Fibroblast of the conjunctiva (primary cell): ENCODE measurements around the gene AKAP10.
"Not testable (repeated sequence)": the region's sequence is repeated elsewhere in the genome, so short reads cannot be mapped to it uniquely, and the experiment has no call there.

ENCODE experiments used
- DNase-seq: peaks from one replicate; pipeline ENCODE4 v3.0.0-alpha.2; 2010; ENCODE audit warnings: low read depth

Gene AKAP10

GRCh38 chr17:19977293-19978208 is at the start of gene AKAP10:
Gene AKAP10 (minus strand): TSS chr17:19977828. CDS start chr17:19977679, 149 bp downstream.
- DNase-seq = peak; percentile 55

DNA sequence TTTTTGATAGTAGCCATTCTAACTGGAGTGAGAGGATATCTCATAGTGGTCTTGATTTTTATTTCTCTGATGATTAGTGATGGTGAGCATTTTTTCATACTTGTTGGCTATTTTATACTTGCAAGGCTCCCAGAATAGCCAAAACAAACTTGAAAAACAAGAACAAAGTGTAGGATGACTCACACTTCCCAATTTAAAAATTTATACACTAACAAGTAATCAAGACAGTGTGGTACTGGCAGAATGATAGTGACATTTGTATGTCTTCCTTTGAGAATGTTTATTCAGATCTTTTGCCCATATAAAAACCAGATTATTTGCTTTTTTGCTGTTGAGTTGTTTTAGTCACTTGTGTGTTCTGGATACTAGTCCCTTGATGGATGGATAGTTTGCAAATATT is 49.3 kb upstream of the AKAP10 start:
- no peak for DNase-seq

- no peak for DNase-seq
Observed at GRCh38 chr17:20022701-20023100, 45.1 kb upstream of the AKAP10 start.

DNA sequence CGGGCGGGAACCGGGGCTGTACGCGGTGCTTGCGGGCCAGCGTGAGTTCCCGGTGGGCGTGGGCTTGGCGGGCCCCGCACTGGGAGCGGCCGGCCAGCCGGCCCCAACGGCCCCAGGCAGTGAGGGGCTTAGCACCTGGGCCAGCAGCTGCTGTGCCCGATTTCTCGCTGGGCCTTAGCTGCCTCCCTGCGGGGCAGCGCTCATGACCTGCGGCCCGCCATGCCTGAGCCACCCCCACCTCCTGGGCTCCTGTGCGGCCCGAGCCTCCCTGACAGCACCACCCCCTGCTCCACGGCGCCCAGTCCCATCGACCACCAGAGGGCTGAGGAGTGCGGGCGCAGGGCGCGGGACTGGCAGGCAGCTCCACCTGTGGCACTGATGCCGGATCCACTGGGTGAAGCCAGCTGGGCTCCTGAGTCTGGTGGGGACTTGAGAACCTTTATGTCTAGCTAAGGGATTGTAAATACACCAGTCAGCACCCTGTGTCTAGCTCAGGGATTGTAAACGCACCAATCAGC is 38.9 kb upstream of the AKAP10 start:
- not testable (repeated sequence) for DNase-seq

- no peak for DNase-seq
Observed at GRCh38 chr17:20012017-20012536, 34.4 kb upstream of the AKAP10 start.

GRCh38 chr17:20010936-20011335 is 33.3 kb upstream of the AKAP10 start:
- DNase-seq = no peak

GRCh38 chr17:20010099-20010863 is 32.7 kb upstream of the AKAP10 start:
- DNase-seq = peak; percentile 56

DNA sequence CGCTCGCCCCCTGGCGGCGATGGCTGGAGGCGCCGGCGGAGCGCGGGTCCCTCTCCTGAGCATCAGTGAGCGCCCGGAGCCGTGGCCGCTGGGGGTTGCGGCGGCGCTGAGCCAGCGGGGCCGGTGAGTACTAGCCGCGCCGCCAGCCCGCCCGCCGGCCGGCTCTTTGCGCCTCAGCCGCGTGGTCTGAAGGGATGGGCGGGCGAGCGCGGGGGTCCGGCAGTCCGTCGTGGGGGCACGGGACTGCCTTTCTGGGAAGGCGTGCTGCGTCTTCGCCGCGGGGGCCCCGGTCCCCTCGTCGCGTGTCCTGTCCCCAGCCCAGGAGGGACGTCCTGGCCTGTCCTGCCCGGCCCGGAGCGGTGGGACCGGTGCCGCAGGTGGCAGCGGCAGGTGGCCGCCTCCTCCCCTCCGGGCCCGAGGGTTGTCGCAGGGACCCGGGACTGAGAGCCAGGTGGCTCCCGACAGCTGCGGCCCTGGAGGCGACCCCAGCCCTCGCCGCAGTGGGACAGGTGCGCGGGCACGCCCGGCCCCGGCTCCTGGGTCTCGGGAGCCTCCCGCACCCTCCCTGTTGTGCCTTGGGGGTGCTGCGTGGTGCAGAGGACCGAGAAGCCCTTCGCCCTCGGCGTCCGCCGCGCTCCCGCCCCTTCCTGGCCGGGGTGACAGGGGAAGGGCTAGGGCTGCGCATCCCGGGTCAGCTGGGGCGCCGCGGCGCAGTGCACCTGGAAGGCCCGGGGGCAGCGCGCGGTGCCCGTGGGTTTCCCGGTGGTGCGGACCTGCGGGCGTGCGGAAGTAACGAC is 31.9 kb upstream of the AKAP10 start, which contains the start of gene SPECC1:
SPECC1 (plus strand) TSS at position 58 of the 797 bp plus-strand sequence. CDS start 87,293 bp downstream, outside the sequence.
- no peak for DNase-seq

- DNase-seq = peak; percentile 16
Observed at GRCh38 chr17:20009052-20009301, 31.3 kb upstream of the AKAP10 start.

- no peak for DNase-seq
Observed at GRCh38 chr17:20008242-20009051, 30.8 kb upstream of the AKAP10 start.

DNA sequence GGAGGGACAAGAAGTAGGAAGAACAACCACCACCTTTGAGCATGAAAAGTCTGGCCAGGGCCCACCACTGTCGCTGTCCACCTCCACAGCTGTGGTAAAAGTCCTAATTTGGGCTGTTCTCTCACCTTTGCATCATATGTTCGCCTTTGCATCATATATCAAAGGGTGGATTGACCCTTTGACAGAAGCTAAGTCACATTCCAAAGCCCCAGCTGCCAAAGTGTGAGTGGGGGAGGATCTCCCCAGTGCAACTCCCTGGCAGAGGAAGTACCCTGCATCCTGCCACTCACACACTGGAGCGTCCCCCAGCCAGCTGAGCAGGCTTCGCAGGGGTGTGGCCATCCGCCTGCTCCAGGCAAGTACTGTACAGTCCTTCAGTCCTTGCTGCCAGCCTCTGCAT is 18.9 kb upstream of the AKAP10 start:
- no peak for DNase-seq

DNA sequence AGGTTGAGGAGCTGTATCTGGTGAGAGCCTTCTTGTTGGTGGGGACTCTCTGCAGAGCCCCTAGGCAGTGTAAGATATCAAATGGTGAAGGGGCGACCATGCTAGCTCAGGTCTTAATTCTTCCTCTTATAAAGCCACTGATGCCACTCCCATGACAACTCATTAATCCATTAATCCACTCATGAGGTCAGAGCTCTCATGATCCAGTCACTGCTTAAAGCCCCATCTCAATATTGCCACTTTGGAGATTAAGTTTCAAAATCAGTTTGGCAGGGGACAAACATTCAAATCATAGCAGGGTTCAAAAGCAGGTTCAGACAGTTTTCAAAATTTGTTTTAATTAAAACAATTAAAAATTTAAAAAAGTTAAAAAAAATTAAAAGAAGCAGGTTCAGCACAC is 18.5 kb upstream of the AKAP10 start:
- DNase-seq = no peak

DNA sequence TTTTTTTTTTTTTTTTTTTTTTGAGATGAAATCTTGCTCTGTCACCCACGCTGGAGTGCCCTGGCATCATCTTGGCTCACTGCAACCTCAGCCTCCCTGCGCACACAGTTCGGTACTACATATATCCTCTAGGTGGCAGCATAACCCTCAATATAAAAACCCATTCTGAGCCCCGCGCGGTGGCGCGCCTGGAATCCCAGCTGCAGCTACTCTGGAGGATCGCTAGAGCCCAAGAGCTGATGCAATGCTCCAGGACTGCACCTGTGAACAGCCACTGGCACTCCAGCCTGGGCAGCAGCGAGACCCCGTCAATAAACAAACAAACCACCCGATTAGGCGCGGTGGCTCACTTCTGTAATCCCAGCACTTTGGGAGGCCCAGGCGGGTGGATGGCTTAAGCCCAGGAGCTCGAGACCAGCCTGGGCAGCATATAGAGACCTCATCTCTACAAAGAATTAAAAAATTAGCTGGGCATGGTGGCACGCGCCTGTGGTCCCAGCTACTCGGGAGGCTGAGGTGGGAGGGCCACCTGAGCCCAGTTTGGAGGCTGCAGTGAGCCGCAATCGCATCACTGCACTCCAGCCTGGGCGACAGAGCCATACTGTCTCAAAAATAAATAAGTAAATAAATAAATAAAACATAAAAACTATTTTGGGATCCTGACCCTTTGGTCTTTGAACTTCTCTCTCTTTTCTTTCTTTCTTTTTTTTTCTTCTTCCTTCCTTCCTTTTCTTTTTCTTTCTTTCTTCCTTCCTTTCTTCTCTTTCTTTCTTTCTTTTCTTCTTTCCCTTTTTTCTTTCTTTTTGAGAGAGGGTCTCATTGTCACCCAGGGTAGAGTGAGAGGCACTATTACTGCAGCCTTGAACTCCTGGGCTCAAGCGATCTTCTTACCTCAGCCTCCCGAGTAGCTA is 15.4 kb upstream of the AKAP10 start:
- peak; percentile 77 for DNase-seq

- DNase-seq = no peak
Observed at GRCh38 chr17:19991252-19991885, 13.7 kb upstream of the AKAP10 start.

DNA sequence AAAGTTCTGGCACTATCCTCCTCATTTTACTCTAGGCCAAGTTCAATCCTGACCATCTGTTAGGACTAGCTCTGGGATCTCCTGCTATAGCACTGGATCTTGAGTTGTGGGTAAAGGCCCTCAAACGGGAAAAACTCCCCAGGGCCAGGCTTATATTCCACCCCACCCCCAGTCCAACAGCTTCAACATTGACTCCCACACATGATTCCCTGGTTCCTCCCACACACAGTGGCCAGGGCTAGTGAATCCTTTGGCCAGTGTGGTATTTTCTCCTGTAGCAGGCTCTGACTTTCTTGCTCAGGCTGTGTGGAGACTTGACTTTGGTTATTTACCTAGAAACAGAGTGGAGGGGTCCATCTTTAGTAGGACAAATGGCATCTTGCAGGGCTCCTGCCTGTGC is 10.3 kb upstream of the AKAP10 start:
- DNase-seq = no peak

GRCh38 chr17:19986941-19987861 is 9.6 kb upstream of the AKAP10 start:
- no peak for DNase-seq

GRCh38 chr17:19979917-19980770 is 2.5 kb upstream of the AKAP10 start:
- no peak for DNase-seq
